ENCODE data around the gene GHRH.

Gene GHRH

GRCh38 chr20:37261714-37262113, at the start of gene GHRH:
GHRH (minus strand) TSS chr20:37261814; CDS start chr20:37256889, 4,925 bp downstream.
- DNase-seq (ENCODE audit: low read depth), result no peak

- DNase-seq (ENCODE audit: low read depth), result no peak
Observed at GRCh38 chr20:37310951-37311350, 49.3 kb upstream of the GHRH start.

GRCh38 chr20:37309936-37310590, 48.4 kb upstream of the GHRH start:
- DNase-seq (ENCODE audit: low read depth), result no peak

- DNase-seq (ENCODE audit: low read depth), result no peak
Observed at GRCh38 chr20:37309290-37309689, 47.7 kb upstream of the GHRH start.

- DNase-seq (ENCODE audit: low read depth), result no peak
Observed at GRCh38 chr20:37308086-37309050, 46.8 kb upstream of the GHRH start.

GRCh38 chr20:37305839-37306238, 44.2 kb upstream of the GHRH start:
- no peak for DNase-seq (ENCODE audit: low read depth)

- no peak for DNase-seq (ENCODE audit: low read depth)
Observed at GRCh38 chr20:37305079-37305478, 43.5 kb upstream of the GHRH start.

GRCh38 chr20:37303637-37304036, 42.0 kb upstream of the GHRH start:
- no peak for DNase-seq (ENCODE audit: low read depth)

- no peak for DNase-seq (ENCODE audit: low read depth)
Observed at GRCh38 chr20:37302981-37303380, 41.4 kb upstream of the GHRH start.

GRCh38 chr20:37301558-37301957, 39.9 kb upstream of the GHRH start:
- no peak for DNase-seq (ENCODE audit: low read depth)

GRCh38 chr20:37301120-37301519, 39.5 kb upstream of the GHRH start:
- DNase-seq (ENCODE audit: low read depth), result no peak

GRCh38 chr20:37299718-37300528, 38.3 kb upstream of the GHRH start:
- no peak for DNase-seq (ENCODE audit: low read depth)

GRCh38 chr20:37298190-37298939, 36.8 kb upstream of the GHRH start:
- no peak for DNase-seq (ENCODE audit: low read depth)

- no peak for DNase-seq (ENCODE audit: low read depth)
Observed at GRCh38 chr20:37297066-37297736, 35.6 kb upstream of the GHRH start.

- DNase-seq (ENCODE audit: low read depth), result no peak
Observed at GRCh38 chr20:37296371-37296770, 34.8 kb upstream of the GHRH start.

- no peak for DNase-seq (ENCODE audit: low read depth)
Observed at GRCh38 chr20:37295595-37295994, 34.0 kb upstream of the GHRH start.

- DNase-seq (ENCODE audit: low read depth), result no peak
Observed at GRCh38 chr20:37295001-37295400, 33.4 kb upstream of the GHRH start.

GRCh38 chr20:37294262-37294981, 32.8 kb upstream of the GHRH start:
- no peak for DNase-seq (ENCODE audit: low read depth)

GRCh38 chr20:37293301-37293943, 31.8 kb upstream of the GHRH start:
- no peak for DNase-seq (ENCODE audit: low read depth)

- no peak for DNase-seq (ENCODE audit: low read depth)
Observed at GRCh38 chr20:37291724-37292126, 30.1 kb upstream of the GHRH start.
